ENCODE results near the gene L3MBTL1.

DNA sequence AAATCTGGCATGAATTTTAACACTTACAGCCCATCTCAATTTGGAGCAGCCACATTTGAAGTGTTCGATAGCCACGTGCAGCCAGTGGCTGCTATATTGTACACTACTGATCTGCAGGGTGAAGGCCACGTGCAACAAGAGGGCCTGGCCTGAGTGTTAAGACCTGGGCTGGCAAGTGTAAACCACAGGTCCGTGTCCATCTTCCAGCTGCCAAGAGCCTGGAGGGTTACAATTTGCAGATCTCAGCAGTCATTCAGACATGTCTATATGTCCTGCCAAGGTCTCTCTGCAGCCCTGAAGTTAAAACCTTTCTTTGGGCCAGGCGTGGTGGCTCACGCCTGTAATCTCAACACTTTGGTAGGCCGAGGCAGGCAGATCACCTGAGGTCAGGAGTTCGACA, 65.4 kb downstream of the L3MBTL1 start:
- TF ChIP-seq, protein P1, sequence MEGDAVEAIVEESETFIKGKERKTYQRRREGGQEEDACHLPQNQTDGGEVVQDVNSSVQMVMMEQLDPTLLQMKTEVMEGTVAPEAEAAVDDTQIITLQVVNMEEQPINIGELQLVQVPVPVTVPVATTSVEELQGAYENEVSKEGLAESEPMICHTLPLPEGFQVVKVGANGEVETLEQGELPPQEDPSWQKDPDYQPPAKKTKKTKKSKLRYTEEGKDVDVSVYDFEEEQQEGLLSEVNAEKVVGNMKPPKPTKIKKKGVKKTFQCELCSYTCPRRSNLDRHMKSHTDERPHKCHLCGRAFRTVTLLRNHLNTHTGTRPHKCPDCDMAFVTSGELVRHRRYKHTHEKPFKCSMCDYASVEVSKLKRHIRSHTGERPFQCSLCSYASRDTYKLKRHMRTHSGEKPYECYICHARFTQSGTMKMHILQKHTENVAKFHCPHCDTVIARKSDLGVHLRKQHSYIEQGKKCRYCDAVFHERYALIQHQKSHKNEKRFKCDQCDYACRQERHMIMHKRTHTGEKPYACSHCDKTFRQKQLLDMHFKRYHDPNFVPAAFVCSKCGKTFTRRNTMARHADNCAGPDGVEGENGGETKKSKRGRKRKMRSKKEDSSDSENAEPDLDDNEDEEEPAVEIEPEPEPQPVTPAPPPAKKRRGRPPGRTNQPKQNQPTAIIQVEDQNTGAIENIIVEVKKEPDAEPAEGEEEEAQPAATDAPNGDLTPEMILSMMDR (IDR thresholded peaks at IDR 0.05): no peak
- TF ChIP-seq POLR2A (IDR thresholded peaks at IDR 0.05): no peak

Data from testis (tissue), 2 donors.